GM23248 (cell line): ENCODE data around the gene FBXW10.
"Not testable (repeated sequence)": the region's sequence is repeated elsewhere in the genome, so short reads cannot be mapped to it uniquely, and the experiment has no call there.

ENCODE experiments used
- EZH2 ChIP-seq: fragments of 200-600 bp; sonication (generic); IDR thresholded peaks from 2 replicates; pipeline ENCODE4 v1.6.1; 2018; ENCODE audit warnings: antibody characterized with exemption, mild to moderate bottlenecking; ENCODE audit not compliant: insufficient read depth, poor library complexity, severe bottlenecking
- EZH2phosphoT487 ChIP-seq: fragments of 200-600 bp; sonication (generic); IDR thresholded peaks from 2 replicates; pipeline ENCODE4 v1.6.1; 2018; ENCODE audit warnings: antibody characterized with exemption, moderate library complexity, mild to moderate bottlenecking, low read depth; ENCODE audit not compliant: insufficient read depth

- not testable (repeated sequence) for TF ChIP-seq EZH2, EZH2phosphoT487
These were observed 53.0 kb downstream of the FBXW10 start for GRCh38 chr17:18796887-18797286.
